Epithelial cell of esophagus (primary cell): Measurements from ENCODE around the gene VPS8.

Source experiments
- DNase-seq: peaks from one replicate; pipeline ENCODE4 v3.0.0; 2010; ENCODE audit warnings: low read depth
- H3K4me3 ChIP-seq: 2 replicates; pipeline ENCODE4 v1.5.1; 2011; ENCODE audit warnings: mild to moderate bottlenecking, low read length, control low read depth
- TF ChIP-seq, protein P1 (sequence below): IDR thresholded peaks from 2 replicates; pipeline ENCODE4 v1.5.1; 2011; ENCODE audit warnings: low read depth, mild to moderate bottlenecking, low read length, control low read depth, inconsistent platforms; ENCODE audit not compliant: insufficient read depth; ENCODE audit errors: missing control alignments

The VPS8 gene

DNA sequence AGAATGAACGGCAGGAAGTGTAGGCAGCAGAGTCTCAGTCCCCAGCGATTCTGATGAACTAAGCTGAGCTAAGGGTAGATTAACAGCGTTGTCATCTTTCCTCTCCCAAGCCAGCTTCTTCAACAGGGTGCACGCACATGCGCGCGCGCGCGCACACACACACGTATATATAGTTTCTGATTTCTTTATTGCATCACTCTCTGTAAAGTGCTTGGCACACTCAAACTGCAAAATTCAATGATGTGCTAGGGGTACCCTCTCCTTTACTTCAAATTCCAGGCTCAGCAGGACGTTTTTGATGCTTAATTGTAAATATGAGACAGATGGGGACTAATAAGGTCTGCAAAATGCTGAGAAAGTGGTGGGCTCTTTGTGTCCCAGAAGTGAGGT lies 26.1 kb upstream of the VPS8 start:
- H3K4me3 ChIP-seq: no peak overlapping the region
- TF ChIP-seq, protein P1, sequence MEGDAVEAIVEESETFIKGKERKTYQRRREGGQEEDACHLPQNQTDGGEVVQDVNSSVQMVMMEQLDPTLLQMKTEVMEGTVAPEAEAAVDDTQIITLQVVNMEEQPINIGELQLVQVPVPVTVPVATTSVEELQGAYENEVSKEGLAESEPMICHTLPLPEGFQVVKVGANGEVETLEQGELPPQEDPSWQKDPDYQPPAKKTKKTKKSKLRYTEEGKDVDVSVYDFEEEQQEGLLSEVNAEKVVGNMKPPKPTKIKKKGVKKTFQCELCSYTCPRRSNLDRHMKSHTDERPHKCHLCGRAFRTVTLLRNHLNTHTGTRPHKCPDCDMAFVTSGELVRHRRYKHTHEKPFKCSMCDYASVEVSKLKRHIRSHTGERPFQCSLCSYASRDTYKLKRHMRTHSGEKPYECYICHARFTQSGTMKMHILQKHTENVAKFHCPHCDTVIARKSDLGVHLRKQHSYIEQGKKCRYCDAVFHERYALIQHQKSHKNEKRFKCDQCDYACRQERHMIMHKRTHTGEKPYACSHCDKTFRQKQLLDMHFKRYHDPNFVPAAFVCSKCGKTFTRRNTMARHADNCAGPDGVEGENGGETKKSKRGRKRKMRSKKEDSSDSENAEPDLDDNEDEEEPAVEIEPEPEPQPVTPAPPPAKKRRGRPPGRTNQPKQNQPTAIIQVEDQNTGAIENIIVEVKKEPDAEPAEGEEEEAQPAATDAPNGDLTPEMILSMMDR: no peak
- DNase-seq: no peak

DNA sequence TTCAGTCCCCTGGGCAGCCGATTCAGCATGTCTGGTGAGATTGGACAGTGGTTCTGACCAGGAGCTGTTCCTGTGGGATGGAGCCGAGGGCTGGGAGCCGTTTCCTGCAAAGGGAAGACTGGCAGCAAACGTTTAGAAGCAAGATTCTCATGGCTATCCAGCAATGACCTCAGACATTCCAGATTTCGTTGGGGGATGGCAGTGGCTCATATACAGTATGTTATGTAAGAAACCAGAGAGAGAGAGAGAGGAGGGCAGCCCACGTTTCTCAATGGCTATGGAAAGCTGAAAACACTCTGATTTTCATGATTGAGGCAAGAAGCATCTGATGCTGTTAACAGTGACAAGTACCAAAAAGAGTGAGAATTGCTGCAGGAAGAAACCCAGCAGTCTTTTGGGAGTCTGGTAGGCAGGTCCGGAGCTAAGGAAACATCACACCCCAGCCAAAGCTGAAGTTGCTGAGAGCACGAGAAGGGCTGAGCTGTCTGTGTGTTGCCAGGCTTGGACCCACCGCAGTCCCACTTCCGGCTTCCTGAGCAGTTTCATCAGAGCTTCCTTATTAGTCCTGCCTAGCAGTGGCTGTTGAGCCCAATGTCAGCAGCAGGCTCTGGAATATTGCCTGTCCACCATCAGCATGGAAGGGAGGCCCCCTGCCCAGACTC lies 25.6 kb upstream of the VPS8 start:
- no peak overlapping the region for H3K4me3 ChIP-seq
- TF ChIP-seq, protein P1: no peak
- DNase-seq: peak; percentile 35

GRCh38 chr3:184788751-184789150 lies 23.2 kb upstream of the VPS8 start:
- TF ChIP-seq, protein P1: no peak
- peak; percentile 68 for DNase-seq
- no peak overlapping the region for H3K4me3 ChIP-seq

GRCh38 chr3:184789314-184789998 lies 22.5 kb upstream of the VPS8 start:
- no peak for DNase-seq
- no peak overlapping the region for H3K4me3 ChIP-seq
- TF ChIP-seq, protein P1: no peak

- DNase-seq: no peak
Measured at GRCh38 chr3:184791171-184791570, 20.8 kb upstream of the VPS8 start.

DNA sequence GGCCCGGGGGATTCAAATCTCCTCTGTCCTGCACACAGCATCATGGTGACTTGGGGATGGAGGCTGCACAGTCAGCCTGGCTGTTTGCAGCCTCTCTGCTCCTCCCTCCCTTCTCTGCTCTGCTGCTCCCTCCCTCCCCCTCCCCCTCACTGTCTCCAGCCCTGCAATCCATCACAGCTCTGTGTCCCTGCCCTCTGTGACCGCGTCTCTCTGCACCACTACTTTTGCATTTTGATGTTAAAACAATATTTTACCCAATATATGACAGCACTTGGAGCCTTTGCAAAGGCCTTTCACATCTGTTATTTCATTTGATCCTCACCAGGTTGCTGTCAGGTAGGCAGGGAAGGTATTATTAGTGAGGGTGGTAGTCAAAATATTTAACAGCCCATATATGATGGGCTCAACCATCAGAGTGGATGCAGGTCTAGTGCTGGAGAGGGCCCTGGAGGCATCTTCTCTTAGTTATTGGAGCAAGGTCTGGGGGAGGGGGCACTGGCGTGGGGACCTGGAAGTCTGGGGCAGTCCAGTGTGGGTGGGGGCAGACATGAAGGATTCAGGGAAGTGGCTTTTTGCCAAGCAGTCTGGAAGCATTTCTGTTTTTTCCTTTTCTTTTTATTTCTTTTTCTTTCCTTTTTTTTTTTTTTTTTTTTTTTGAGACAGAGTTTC lies 16.3 kb upstream of the VPS8 start:
- no peak for DNase-seq
- no peak overlapping the region for H3K4me3 ChIP-seq
- TF ChIP-seq, protein P1: no peak

More at GRCh38 chr3:184791171-184791570, 20.8 kb upstream of the VPS8 start:
- TF ChIP-seq, protein P1: no peak
- H3K4me3 ChIP-seq: no peak overlapping the region
